GM06990 (cell line): Measurements from ENCODE around the gene PDE3B.

Source experiments
- DNase-seq: peaks from one replicate; pipeline ENCODE4 v3.0.0-alpha.2; 2011; ENCODE audit not compliant: insufficient read length; ENCODE audit errors: extremely low read depth
- H3K27me3 ChIP-seq: replicated peaks from 2 replicates; pipeline ENCODE4 v1.6.0; 2011; ENCODE audit warnings: low read length; ENCODE audit not compliant: control insufficient read depth, insufficient read depth
- H3K36me3 ChIP-seq: 2 replicates; pipeline ENCODE4 v1.5.1; 2011; ENCODE audit warnings: low read length; ENCODE audit not compliant: control insufficient read depth, insufficient read depth
- H3K4me3 ChIP-seq: replicated peaks from 2 replicates; pipeline ENCODE4 v1.5.1; 2011; ENCODE audit warnings: low read depth, mild to moderate bottlenecking, control low read depth, low read length
- CTCF ChIP-seq: IDR thresholded peaks from 2 replicates; pipeline ENCODE4 v1.5.1; 2011; ENCODE audit warnings: low read length, control low read depth, mild to moderate bottlenecking, inconsistent platforms; ENCODE audit not compliant: insufficient read depth, poor library complexity, severe bottlenecking

PDE3B gene

GRCh38 chr11:14636119-14636518 is 7.5 kb upstream of the PDE3B start:
- TF ChIP-seq CTCF = no peak
- H3K27me3 ChIP-seq = no peaks in the 10 kb centered on the region
- no peak for DNase-seq
- H3K36me3 ChIP-seq = no peaks in the 10 kb centered on the region
- no peak overlapping the region for H3K4me3 ChIP-seq

GRCh38 chr11:14637868-14638409 is 5.7 kb upstream of the PDE3B start:
- TF ChIP-seq CTCF = no peak
- Histone ChIP-seq H3K4me3 (no peak overlapping the region), H3K27me3 (no peaks in the 10 kb centered on the region; the same call in 1 of the 2 replicates), H3K36me3 (no peaks in the 10 kb centered on the region)
- no peak for DNase-seq

GRCh38 chr11:14638561-14638960 is 5.0 kb upstream of the PDE3B start:
- no peak for DNase-seq
- TF ChIP-seq CTCF = no peak
- Histone ChIP-seq H3K36me3 (no peaks in the 10 kb centered on the region), H3K4me3 (no peak overlapping the region), H3K27me3 (peaks cover 1% of the 10 kb centered on the region)

- no peaks in the 10 kb centered on the region for H3K36me3 ChIP-seq
- TF ChIP-seq CTCF = no peak
- no peak overlapping the region for H3K4me3 ChIP-seq
- peaks cover 1% of the 10 kb centered on the region for H3K27me3 ChIP-seq
- DNase-seq = no peak
Observed at GRCh38 chr11:14641801-14642200, 1.8 kb upstream of the PDE3B start.

GRCh38 chr11:14642453-14642852 is 1.2 kb upstream of the PDE3B start:
- DNase-seq = no peak
- H3K27me3 ChIP-seq = peaks cover 1% of the 10 kb centered on the region
- no peaks in the 10 kb centered on the region for H3K36me3 ChIP-seq
- TF ChIP-seq CTCF = no peak
- H3K4me3 ChIP-seq = no peak overlapping the region
